Stimulated activated CD4-positive, alpha-beta T cell treated with anti-CD3 and anti-CD28 coated beads, Interleukin-1b, Interleukin-23, amount 100 ng/mL, for 1 hour (primary cell): ENCODE results near the gene SUGCT.
"Not testable (repeated sequence)": the region's sequence is repeated elsewhere in the genome, so short reads cannot be mapped to it uniquely, and the experiment has no call there.

Experiments used
- DNase-seq, 2 donors: peaks; one replicate each; pipeline ENCODE4 v3.0.0-alpha.2; 2020; ENCODE audit warnings: low read depth in 2 of 2

Gene SUGCT

DNA sequence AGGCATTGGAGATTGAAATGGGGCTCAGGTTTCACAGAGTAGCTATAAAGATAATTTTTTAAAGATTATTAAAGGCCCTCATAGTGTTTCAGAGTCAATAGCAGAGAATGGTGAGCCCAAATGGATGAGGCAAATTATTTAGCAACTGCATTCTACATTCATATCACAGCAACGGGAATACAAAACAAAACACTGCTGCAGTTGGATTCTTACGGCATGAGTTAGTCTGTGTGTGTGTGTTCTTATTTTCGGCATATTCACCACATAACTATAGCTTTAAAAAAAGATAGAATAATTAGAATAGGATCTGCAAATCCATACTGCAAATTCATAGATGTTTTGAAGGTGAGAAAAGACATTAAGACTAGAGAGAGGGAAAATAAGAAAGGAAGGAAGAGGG, 66.0 kb downstream of the SUGCT start:
- DNase-seq: no peak

DNA sequence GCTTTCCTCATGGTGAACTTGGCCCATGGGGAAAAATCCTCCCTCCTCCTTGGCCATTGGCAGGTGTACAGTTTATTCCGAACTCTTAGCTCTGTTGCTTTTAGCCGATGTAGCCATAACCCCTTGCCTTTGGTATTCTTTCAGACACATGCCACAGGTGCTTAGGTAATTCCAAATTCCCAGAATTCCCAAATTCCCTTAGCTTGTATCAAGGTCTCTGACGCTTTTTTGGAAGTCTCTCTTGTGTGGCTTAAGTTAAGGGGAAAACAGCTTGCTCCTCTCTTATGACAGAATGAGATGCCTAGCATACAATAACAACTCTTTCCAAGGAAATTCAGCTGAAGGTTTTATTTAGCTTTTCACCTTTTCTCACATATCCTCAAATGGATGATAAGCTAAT, 68.0 kb downstream of the SUGCT start:
- no peak for DNase-seq

DNA sequence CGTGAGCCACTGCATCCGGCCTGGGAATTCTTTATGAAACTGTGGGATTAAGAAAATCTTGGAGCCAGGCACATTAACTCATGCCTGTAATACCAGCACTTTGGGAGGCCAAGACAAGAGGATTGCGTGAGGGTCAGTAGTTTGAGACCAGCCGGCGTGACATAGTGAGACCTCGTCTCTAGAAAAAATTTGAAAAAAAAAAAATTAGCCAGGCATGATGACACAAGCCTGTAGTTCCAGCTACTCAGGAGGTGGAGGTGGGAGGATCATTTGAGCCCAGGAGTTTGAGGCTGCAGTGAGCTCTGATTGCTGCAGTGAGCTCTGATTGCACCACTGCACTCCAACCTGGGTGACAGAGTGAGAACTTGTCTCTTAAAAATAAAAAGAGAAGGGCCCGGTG, 69.8 kb downstream of the SUGCT start:
- DNase-seq: no peak

DNA sequence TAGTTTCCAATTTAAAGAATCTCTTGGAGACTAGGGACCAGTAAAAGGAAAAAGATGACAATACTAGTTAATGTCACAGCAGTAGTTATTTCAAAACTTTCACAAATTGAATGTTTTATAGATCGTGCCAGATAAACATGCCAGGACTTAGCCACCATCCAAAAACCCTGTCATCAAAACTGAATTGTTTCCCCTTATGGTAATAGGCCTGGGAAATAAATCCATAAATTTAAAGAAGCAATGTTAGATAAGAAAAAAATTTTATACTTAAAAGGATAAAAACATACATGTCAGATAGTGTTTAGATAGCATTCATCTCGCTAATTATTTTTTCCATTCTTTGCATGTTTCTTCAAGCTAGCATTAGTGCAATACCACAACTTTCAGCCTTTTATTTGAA, 71.2 kb downstream of the SUGCT start:
- no peak for DNase-seq

DNA sequence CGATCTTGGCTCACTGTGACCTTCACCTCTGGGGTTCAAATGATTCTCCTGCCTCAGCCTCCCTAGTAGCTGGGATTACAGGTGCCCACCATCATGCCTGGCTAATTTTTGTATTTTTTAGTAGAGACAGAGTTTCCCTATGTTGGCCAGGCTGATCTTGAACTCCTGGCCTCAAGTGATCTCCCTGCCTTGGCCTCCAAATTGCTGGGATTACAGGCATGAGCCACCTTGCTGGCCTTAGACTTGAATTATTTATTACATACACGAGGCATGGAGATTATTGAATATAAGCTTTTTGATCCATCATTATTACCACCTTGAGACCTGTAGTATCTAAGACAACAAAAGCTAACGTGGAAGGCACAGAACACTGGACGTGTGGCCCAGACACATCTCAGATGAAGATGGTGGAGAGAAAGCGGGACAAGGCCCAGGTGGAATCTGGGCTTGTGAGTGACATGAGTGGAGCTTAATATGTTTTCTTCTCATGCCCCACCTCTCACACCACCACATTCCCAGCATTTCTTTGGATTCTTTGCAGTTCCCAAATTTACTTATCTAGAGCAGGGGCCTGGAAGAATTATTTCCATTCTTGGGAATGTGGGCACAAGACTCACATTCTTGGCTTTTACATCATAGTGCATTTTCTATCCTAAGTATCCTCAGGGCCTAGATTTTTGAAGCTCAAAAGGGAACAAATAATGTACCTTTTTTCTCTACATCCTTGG, 76.6 kb downstream of the SUGCT start:
- DNase-seq: no peak

DNA sequence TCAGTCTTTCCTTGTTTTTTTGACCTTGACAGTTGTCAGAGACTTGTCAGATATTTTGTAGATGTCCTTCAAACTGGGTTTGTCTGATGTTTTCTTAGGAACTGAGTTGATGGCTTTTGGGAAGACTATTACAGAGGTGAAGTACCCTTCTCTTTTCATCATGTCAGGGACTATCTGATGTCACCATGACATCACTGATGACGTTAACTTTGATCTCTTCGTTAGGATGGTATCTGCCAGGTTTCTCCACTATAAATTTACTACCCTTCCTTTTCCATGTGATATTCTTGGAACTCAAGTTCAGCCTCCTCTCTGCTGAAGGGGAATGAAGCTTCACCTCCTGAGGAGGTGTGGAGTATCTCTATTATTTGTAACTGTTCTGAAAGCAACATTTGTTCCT, 78.5 kb downstream of the SUGCT start:
- no peak for DNase-seq

DNA sequence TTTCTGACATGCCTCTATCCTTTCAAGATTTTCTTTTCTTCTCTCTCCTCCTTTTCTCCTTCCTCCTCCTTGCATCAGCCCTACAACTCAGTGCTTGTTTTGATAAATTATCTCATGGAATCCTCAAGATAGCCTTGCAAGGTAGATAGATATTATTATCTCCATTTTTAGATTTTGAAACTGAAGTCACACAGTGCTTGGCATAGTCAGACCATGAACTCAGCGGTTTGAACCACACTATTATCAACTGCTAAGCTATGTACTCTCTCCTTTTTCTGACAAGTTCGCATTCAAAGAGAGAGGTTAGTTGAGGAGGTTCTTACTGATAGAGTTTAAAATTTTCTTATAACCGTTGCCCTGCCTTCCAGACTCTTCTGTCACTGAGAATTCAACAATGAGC, 79.1 kb downstream of the SUGCT start:
- DNase-seq: no peak

DNA sequence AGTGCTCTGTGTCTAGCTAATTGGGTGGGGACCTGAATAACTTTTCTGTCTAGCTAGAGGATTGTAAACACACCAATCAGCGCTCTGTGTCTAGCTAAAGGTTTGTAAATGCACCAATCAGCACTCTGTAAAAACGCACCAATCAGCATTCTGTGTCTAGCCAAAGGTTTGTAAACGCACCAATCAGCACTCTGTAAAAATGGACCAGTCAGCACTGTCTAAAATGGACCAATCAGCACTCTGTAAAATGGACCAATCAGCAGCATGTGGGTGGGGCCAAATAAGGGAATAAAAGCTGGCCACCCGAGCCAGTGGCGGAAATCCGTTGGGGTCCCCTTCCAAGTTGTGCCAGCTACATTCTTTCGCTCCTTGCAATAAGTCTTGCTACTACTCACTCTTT, 83.8 kb downstream of the SUGCT start:
- DNase-seq: not testable (repeated sequence)

DNA sequence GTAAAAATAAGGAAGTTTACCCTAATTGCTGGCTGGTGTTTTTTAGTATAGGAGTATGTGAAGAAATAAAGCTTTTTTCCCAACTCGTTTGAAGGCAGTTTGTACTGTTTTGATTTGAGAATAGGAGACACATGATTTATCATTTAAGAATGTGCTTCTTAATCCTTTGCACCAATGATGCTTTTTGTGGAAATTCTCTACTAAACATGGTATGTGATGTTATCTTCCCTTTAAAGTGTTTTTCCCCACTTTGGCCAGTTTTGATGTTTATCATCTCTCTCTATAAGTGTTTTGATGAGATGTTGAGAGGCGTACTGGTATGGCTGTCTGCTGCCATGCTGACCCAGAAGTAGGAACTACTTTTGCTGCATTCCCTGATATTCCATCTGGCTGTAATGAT, 85.1 kb downstream of the SUGCT start:
- DNase-seq: no peak

DNA sequence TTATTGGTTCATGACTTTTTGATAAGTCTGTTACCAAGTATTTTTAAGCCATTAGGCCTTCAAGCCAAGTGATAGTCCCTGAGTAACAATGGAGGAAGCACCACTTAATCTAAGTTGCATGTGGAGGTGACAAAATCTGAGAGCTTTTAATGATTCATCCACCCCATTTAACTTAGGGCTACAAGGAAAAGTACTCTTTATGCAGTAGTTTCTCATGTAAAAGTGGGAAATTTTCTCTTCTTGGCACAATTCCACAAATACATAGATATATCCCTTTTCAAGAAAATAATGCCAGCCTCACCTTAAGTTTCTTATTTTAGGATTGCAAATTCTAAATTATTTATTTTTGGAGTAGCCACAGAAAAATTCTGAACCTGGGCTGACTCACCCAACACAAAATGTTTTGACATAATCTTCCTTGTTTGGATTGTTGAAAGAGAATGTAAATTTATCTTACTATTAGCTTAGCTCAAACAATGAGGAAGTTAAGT, 85.7 kb downstream of the SUGCT start:
- no peak for DNase-seq

DNA sequence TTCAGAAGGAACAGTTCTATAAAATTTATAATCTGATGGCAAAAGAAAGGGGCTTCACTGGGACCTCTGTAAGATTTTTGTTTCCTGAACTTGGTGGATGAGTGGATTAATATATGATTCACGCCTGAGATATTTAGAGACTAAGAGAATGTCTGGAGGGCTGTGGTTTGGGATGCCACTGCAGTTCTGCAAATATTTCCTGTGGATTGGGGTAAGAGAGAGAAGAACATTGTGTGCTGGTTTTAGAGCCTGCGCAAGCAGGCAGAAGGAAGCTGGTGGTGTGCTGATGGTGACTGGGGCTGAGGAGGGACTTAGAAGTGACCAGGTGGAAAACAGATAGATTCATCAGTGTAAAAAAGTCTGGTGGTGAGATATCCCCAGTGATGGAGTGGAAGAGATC, 87.0 kb downstream of the SUGCT start:
- no peak for DNase-seq

DNA sequence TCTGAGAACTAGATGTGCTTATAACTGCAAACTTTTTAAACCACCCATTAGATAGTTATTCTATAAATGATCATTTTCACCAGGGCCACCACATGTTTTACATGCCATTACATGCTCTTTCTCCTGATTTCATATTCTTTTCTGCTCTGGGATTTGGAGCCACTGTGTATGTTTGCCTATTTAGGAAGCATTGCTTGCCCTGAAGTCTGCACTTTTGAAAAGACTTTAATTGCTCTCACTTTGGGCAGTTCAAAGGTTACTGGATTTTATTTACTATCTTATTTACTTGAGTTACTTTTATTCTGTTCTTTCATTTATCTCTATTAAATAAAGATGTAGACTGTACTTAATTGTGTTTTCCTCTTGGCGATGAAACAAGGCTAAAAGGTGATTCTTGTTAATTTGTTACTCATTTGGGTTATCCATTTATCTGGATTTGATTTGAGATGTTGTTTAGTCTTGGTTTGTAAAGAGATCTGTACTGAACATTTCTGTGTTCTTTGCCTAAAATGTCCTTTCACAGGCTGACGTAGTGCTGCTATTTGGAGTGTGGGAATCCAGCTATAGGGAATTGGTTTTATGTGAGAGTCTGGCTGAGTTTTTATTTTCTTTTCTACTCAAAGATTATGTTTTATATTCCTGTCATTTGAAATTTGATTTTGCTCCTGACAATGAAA, 88.8 kb downstream of the SUGCT start:
- DNase-seq: no peak

DNA sequence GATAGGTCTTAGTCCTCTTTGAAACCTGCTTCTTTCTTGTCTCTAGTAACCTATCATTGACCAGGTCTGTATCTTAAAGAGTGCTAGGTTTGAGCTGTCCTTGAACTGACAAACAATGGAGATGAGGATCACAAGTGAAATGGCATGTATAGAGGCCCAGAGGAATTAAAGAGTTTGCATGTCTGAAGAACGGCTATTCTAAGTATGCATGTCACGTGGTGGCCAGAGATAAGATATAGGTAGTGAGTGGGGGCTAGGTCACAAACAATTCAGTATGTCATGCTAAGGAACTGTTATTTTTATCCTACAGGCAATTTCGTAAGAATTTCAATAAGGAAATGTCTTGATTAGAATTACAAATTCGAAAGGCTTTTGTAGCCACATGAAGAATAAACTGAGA, 95.3 kb downstream of the SUGCT start:
- no peak for DNase-seq

DNA sequence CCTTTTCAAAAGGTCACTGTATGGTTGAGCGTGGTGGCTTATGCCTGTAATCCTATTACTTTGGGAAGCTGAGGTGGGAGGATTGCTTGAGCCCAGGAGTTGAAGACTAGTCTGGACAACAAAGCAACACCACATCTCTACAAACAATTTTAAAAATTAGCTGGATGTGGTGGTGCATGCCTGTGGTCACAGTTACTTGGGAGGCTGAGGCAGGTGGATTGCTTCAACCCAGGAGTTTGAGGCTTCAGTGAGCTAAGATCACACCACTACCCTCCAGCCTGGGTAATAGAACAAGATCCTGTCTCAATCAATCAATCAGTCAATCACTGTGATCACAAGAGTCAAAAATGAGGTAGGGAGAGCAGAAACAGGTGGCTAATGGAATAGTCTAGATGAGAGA, 97.0 kb downstream of the SUGCT start:
- DNase-seq: no peak

DNA sequence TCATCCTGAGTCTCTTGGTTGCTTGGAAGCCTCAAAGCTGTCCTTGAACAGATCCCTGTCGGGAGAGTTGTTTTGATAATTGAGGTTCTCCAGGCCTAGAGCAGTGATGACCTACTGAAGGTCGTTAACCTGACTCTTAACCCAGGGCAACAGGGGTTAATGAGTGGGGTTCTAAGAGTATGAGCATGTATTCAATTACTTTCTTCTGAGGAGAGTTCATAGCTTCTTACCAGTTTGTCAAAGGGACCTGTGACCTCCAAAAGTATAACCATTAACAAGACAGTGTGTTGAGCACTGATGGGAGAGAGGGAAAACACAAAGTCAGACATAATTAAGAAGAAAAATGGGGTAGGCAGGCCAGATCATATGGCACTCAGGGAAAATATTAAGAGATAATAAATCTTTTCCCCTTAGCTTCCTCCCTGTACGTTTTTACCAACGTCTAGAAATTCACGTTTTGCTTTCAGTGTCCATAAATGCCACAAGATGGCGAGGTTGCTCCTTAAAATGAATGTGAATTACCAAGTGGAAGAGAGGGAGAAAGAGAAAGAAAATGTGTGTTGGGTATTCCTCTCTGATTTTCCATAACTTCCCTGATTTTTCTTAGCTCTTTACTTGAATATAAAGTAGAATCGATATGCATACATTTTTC, 97.6 kb downstream of the SUGCT start:
- no peak for DNase-seq

DNA sequence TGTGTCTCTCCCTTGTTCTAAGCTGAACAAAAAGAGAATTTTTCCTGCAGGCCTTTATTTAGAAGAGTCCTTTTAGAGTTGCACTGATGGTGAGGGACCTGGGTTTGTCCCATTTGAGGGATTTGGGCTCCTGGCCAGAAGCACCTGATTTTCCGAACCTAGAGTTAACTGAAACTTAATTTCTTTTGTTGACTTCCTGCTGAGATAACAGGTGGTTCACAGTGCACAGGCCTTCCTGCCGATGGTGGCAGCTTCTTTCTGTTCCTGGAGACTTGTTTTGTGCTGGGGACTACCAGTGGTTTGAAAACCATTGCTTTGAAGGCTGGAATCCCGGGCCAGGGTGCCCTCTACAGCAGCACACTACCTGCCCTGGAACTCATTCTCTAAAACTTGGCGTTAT, 99.2 kb downstream of the SUGCT start:
- no peak for DNase-seq

DNA sequence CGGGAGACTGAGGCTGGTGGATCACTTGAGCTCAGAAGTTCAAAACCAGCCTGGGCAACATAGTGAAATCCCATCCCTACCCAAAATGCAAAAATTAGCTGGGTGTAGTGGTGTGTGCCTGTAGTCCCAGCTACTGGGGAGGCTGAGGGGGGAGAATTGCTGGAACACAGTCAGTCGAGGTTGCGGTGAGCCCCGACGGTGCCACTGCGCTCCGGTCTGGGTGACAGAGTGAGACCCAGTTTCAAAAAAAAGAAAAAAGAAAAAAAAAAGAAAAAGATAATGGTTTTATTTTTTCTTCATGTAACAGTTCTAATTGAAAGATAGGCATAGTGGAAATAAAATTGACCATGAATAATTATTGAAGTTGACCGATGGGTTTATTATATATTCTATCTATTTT, 99.9 kb downstream of the SUGCT start:
- no peak for DNase-seq

DNA sequence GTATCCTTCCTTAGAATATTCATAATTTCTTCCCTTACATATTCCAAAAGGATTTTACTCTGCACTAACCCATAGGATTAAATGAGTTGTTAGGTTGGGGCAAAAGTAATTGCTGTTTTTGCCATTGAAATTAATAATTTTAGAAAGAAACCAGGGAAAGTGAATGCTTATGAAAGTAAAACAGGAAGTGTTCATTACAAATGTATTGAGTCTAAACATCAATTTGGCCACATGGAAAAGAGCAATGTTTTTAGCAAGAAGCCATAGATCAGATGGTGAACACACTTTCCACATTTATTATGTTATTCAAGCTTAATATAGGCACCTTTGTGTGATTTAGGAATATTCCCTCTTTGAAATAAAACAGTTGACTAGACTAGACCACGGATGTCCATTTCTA, 102.9 kb downstream of the SUGCT start:
- DNase-seq: no peak

DNA sequence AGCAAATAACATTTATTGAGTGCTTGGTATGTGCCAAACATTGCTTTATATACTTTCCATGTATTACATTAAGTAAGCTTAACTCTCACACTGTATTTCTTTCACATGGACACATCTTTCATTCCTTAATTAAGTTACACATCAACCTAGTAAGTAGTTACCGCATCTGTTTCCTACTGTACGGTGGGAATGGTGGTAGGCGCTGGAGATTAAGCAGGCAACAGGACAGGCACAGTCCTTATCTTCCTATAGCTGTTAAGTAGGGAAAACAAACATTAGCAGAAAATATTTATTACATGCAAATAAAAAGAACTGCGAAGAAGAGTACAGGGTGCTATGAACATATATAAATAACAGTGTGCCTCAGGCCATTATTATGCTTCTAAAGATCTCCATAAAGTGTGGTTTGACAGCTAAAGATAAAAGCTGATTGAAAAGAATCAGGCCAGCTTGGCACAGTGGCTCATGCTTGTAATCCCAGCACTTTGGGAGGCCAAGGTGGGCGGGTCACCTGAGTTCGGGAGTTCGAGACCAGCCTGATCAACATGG, 105.0 kb downstream of the SUGCT start:
- DNase-seq: no peak

DNA sequence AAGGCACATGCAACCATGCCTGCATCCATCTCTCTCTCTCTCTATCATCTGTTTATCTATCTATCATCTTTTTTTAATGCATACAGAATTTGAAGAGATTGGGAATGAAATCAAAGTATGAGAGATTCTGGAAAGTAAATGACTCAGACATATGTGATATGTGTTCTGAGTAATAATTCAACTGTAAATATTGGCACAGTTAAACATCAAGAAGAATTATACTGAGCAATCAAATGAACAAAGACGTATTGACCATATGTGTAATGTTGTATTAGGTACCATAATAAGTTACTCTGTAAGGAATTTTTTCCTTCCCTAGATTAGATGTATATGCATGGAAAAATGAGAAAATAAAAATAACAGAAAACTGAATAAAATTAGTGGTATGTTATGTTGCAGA, 108.3 kb downstream of the SUGCT start:
- DNase-seq: no peak

DNA sequence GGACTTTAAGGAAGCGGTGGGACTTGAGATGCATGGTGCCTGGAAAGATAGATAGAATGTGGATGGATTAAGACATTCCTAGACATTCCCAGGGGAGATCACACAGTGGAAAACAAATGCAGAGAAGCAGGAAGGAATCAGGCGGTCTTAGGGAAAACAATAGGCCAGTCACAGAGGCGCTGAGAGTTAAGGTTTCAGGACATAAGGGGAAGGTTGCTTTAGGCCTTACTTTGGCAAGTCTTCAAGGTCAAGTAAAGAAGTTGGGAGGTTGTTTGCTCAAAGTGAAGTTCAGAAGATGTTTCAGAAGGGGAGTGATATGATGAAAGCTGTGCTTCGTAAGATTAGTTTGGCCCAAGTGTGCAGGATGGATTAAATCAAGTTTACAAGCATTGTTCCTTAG, 109.4 kb downstream of the SUGCT start:
- no peak for DNase-seq

DNA sequence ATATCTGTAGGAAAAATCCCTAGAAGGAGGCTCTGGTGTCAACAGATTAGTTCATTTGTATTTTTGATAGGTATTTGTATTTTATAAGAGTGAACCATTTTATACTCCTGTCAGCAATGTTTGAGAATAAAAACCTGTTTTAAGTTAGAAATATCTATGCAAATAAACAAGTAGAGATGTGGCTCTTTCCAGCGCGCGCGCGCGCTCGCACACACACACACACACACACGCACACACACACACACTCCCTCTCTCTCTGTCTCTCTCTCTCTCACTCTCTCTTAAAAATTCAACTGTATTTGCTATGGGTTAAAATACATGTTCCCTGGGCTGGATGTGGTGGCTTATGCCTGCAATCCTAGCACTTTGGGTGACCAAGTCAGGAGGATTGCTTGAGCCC, 113.9 kb downstream of the SUGCT start:
- DNase-seq: no peak

DNA sequence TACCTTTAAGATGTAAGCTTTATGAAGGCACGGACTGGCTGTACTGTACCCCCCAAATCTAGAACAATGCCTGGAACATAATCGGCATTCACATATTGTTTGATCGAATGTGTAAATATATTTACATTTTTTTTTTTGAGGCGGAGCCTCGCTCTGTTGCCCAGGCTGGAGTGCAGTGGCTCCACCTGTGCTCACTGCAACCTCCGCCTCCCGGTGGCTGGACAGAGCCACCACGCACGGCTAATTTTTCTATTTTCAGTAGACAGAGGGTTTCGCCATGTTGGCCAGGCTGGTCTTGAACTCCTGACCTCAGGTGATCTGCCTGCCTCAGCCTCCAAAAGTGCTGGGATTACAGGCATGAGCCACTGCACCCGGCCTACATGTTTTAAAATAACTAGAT, 118.6 kb downstream of the SUGCT start:
- DNase-seq: not testable (repeated sequence)
